OCI-LY7 (cell line): Measurements from ENCODE around the gene TRAF3.

Experiments used
- CTCF ChIP-seq: fragments of 200-600 bp; sonication (generic); conservative IDR thresholded peaks from 2 replicates; pipeline ENCODE4 v1.5.1; 2014; ENCODE audit warnings: mild to moderate bottlenecking, antibody characterized with exemption, low read length, moderate library complexity, mixed read lengths
- EZH2phosphoT487 ChIP-seq: fragments of 200-600 bp; sonication (generic); IDR thresholded peaks from 2 replicates; pipeline ENCODE4 v1.6.1; 2018; ENCODE audit warnings: low read depth, borderline replicate concordance, mild to moderate bottlenecking, mixed run types, antibody characterized with exemption, low read length, moderate library complexity, mixed read lengths

- no peak for TF ChIP-seq CTCF
- no peak for TF ChIP-seq EZH2phosphoT487
These were observed 8.3 kb upstream of the TRAF3 start for GRCh38 chr14:102769049-102769327.
